HEK293 (cell line): Measurements from ENCODE around the gene EYA2.
A peak's percentile ranks its signal among the peaks of the same experiment; 100 is the strongest.

Source experiments
- CTCF ChIA-PET: fragments of 350-600 bp; formaldehyde crosslinking; extraction: SDS; loops from one replicate; lab custom pipeline; 2021; ENCODE audit warnings: antibody characterized with exemption; lab: Yijun Ruan, JAX
- POLR2A ChIA-PET: fragments of 300-600 bp; formaldehyde crosslinking; extraction: SDS; loops from one replicate; lab custom pipeline; 2020; ENCODE audit warnings: antibody characterized with exemption, inconsistent platforms; lab: Yijun Ruan, JAX
- H3K27ac ChIP-seq: fragments of 200-500 bp; sonication (Bioruptor generic); 2 replicates; pipeline ENCODE4 v1.5.1; 2014; ENCODE audit warnings: low read depth, low read length, control low read depth, inconsistent platforms; ENCODE audit errors: extremely low read depth
- H3K36me3 ChIP-seq, 2 experiments: fragments of 200-500 bp in 1 of 2; sonication (Bioruptor generic) in 1 of 2; 1 replicate in 1 of 2; 2 replicates in 1 of 2; pipeline ENCODE4 v1.5.1; 2014 to 2017; ENCODE audit warnings: inconsistent platforms in 2 of 2, low read length in 2 of 2; ENCODE audit not compliant: control insufficient read depth in 2 of 2, insufficient read depth in 1 of 2
- H3K4me1 ChIP-seq: fragments of 200-500 bp; sonication (Bioruptor generic); 2 replicates; pipeline ENCODE4 v1.5.1; 2014; ENCODE audit warnings: mild to moderate bottlenecking, low read length, inconsistent platforms; ENCODE audit not compliant: control insufficient read depth, insufficient read depth
- H3K4me3 ChIP-seq: 2 replicates; pipeline ENCODE4 v1.5.1; 2011; ENCODE audit warnings: low read depth, mild to moderate bottlenecking, control low read depth, low read length, moderate library complexity
- H3K9me3 ChIP-seq: fragments of 200-500 bp; sonication (Bioruptor generic); 2 replicates; pipeline ENCODE4 v1.5.1; 2014; ENCODE audit warnings: low read depth, low read length, inconsistent platforms; ENCODE audit not compliant: control insufficient read depth, insufficient read depth
- CTCF ChIP-seq: fragments of 450-650 bp; formaldehyde crosslinking; IDR thresholded peaks from 2 replicates; pipeline ENCODE4 v1.5.1; 2016; ENCODE audit warnings: missing biosample characterization, missing genetic modification characterization
- GLI4 ChIP-seq: fragments of 450-650 bp; formaldehyde crosslinking; IDR thresholded peaks from 2 replicates; pipeline ENCODE4 v1.5.1; 2016; ENCODE audit warnings: missing biosample characterization, missing genetic modification characterization
- GLIS1 ChIP-seq: fragments of 450-650 bp; formaldehyde crosslinking; IDR thresholded peaks from 2 replicates; pipeline ENCODE4 v1.5.1; 2016; ENCODE audit warnings: missing biosample characterization, missing genetic modification characterization
- HOXA7 ChIP-seq: sonication (generic); formaldehyde crosslinking; IDR thresholded peaks from 2 replicates; pipeline ENCODE4 v1.8.1; 2022; ENCODE audit warnings: missing genetic modification reagents, borderline replicate concordance
- HOXC10 ChIP-seq: sonication (generic); formaldehyde crosslinking; IDR thresholded peaks from 2 replicates; pipeline ENCODE4 v1.8.1; 2023; ENCODE audit warnings: mild to moderate bottlenecking, missing genetic modification reagents
- KLF16 ChIP-seq: fragments of 450-650 bp; formaldehyde crosslinking; IDR thresholded peaks from 2 replicates; pipeline ENCODE4 v1.5.1; 2017; ENCODE audit warnings: missing biosample characterization, missing genetic modification characterization
- RBAK ChIP-seq: fragments of 450-650 bp; formaldehyde crosslinking; IDR thresholded peaks from 2 replicates; pipeline ENCODE4 v1.5.1; 2016; ENCODE audit warnings: missing biosample characterization, missing genetic modification characterization
- SETDB1 ChIP-seq: IDR thresholded peaks from one replicate; pipeline ENCODE4 v1.6.1; 2017; ENCODE audit warnings: mild to moderate bottlenecking, low read length, moderate library complexity, mixed read lengths; ENCODE audit not compliant: insufficient read length
- SP7 ChIP-seq: fragments of 450-650 bp; formaldehyde crosslinking; IDR thresholded peaks from 2 replicates; pipeline ENCODE4 v1.5.1; 2016; ENCODE audit warnings: missing biosample characterization, missing genetic modification characterization
- TRIM28 ChIP-seq: IDR thresholded peaks from 2 replicates; pipeline ENCODE4 v1.6.1; 2011; ENCODE audit warnings: low read length, control low read depth, borderline replicate concordance
- ZBTB48 ChIP-seq: fragments of 450-650 bp; formaldehyde crosslinking; IDR thresholded peaks from 2 replicates; pipeline ENCODE4 v1.5.1; 2016; ENCODE audit warnings: missing biosample characterization, missing genetic modification characterization
- ZFP41 ChIP-seq: fragments of 450-650 bp; formaldehyde crosslinking; IDR thresholded peaks from 2 replicates; pipeline ENCODE4 v1.5.1; 2016; ENCODE audit warnings: missing biosample characterization, missing genetic modification characterization, borderline replicate concordance
- ZNF133 ChIP-seq: fragments of 450-650 bp; formaldehyde crosslinking; IDR thresholded peaks from 2 replicates; pipeline ENCODE4 v1.5.1; 2016; ENCODE audit warnings: missing biosample characterization, missing genetic modification characterization
- ZNF169 ChIP-seq: fragments of 450-650 bp; formaldehyde crosslinking; IDR thresholded peaks from 2 replicates; pipeline ENCODE4 v1.5.1; 2016; ENCODE audit warnings: missing biosample characterization, missing genetic modification characterization
- ZNF202 ChIP-seq: fragments of 450-650 bp; formaldehyde crosslinking; IDR thresholded peaks from 2 replicates; pipeline ENCODE4 v1.5.1; 2016; ENCODE audit warnings: missing biosample characterization, missing genetic modification characterization, borderline replicate concordance
- ZNF211 ChIP-seq: fragments of 450-650 bp; formaldehyde crosslinking; IDR thresholded peaks from 2 replicates; pipeline ENCODE4 v1.5.1; 2016; ENCODE audit warnings: low read depth, missing biosample characterization, missing genetic modification characterization
- ZNF248 ChIP-seq: fragments of 450-650 bp; formaldehyde crosslinking; IDR thresholded peaks from 2 replicates; pipeline ENCODE4 v1.5.1; 2017; ENCODE audit warnings: missing biosample characterization, missing genetic modification characterization
- ZNF302 ChIP-seq: fragments of 450-650 bp; formaldehyde crosslinking; IDR thresholded peaks from 2 replicates; pipeline ENCODE4 v1.5.1; 2016; ENCODE audit warnings: missing biosample characterization, missing genetic modification characterization, low read depth
- ZNF366 ChIP-seq: fragments of 450-650 bp; formaldehyde crosslinking; conservative IDR thresholded peaks from 2 replicates; pipeline ENCODE4 v1.5.1; 2016; ENCODE audit warnings: missing biosample characterization, missing genetic modification characterization
- ZNF404 ChIP-seq: fragments of 450-650 bp; formaldehyde crosslinking; IDR thresholded peaks from 2 replicates; pipeline ENCODE4 v1.5.1; 2017; ENCODE audit warnings: missing biosample characterization, missing genetic modification characterization
- ZNF521 ChIP-seq: fragments of 450-650 bp; formaldehyde crosslinking; IDR thresholded peaks from 2 replicates; pipeline ENCODE4 v1.5.1; 2017; ENCODE audit warnings: missing biosample characterization, mild to moderate bottlenecking, missing genetic modification characterization
- ZNF596 ChIP-seq: fragments of 450-650 bp; IDR thresholded peaks from 2 replicates; pipeline ENCODE4 v1.5.0; 2018; ENCODE audit warnings: missing biosample characterization, mild to moderate bottlenecking, missing genetic modification characterization, moderate library complexity
- ZNF654 ChIP-seq: fragments of 450-650 bp; formaldehyde crosslinking; IDR thresholded peaks from 2 replicates; pipeline ENCODE4 v1.5.1; 2016; ENCODE audit warnings: low read depth, missing biosample characterization, missing genetic modification characterization
- TF ChIP-seq, protein P1 (sequence below): fragments of 450-650 bp; formaldehyde crosslinking; IDR thresholded peaks from 2 replicates; pipeline ENCODE4 v1.5.1; 2016; ENCODE audit warnings: missing biosample characterization, missing genetic modification characterization
- TF ChIP-seq, protein P2 (sequence below): fragments of 450-650 bp; formaldehyde crosslinking; IDR thresholded peaks from 2 replicates; pipeline ENCODE4 v1.5.1; 2016; ENCODE audit warnings: missing biosample characterization, missing genetic modification characterization

The EYA2 gene

DNA sequence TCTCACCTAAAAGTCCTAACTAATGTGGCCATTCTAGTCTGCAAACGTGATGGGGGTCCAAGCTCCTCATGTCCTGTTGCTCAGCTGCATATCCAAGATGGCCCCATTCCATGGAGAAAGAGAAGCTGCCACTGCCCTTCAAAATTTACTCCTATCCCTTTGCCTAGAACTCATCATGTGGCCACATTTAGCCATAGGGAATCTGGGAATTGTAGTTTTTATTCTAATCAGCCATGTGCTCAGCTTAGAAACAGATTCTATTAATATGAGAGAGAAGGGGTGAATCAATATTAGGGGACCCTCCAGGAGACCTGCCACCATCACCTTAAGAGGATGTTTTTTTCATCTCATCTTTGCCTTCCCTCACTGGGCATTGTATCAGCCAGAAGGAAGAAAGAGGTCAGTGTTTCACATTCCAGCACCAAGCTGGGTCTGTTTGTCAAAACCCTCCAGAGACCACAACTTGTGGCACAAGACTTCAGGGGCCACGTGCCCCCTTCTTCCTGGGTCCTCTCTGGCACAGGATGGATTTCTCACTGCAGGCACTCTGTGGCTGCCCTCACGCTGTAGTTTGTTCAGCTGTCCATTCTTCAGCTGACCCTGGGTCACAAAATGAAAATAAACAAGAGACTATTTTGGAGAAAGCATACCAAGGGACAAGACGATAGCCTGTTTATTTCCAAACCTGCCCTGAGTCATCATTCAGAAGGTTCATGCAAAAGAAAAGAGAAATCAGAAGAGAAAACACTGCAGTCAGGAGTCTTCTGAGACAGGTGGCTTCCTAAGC is 172.0 kb downstream of the EYA2 start:
- H3K9me3 ChIP-seq, result no peaks in the 10 kb centered on the region
- ChIA-PET POLR2A (no interaction called here), CTCF (interaction anchor here (0.5 kb wide), 1 partner anchor 300 kb away, joined by 3 read pairs; no protein-coding TSS in a partner anchor)
- no peak for TF ChIP-seq GLI4 (tag by site-specific recombination)
- no peak for TF ChIP-seq ZNF202 (tag by site-specific recombination)
- no peak for TF ChIP-seq HOXA7 (CRISPR knock-in tag)
- no peak for TF ChIP-seq CTCF
- TF ChIP-seq ZNF169, result no peak
- TF ChIP-seq ZNF654, result no peak
- no peak for TF ChIP-seq SP7 (tag by site-specific recombination)
- TF ChIP-seq HOXC10 (CRISPR knock-in tag), result no peak
- TF ChIP-seq ZNF302, result no peak
- TF ChIP-seq KLF16, result no peak
- TF ChIP-seq ZNF133 (tag by site-specific recombination), result no peak
- no peak for TF ChIP-seq ZNF521 (tag by site-specific recombination)
- TF ChIP-seq RBAK (tag by site-specific recombination), result no peak
- no peak overlapping the region for H3K4me3 ChIP-seq
- no peaks in the 10 kb centered on the region for H3K4me1 ChIP-seq
- no peak overlapping the region for H3K27ac ChIP-seq
- H3K36me3 ChIP-seq, result no peaks in the 10 kb centered on the region

DNA sequence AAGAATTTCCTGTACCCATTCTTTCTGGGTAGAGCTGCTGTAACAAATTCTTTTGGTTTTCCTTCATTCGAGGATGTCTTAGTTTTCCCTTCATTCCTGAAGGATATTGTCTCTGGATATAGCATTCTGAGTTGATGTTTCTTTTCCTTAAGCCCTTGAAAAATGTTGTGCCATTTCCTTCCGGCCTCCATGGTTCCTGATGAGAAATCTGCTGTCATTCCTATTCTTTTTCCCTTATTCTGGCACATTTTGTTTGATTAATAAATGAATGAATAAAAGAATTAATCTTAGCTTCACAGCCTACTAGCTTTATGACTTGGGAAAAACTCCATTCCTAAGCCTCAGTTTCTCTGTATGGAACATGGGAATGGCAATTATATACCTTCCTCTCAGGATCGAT is 173.1 kb downstream of the EYA2 start:
- POLR2A ChIA-PET, result no interaction called here
- H3K9me3 ChIP-seq, result no peaks in the 10 kb centered on the region

DNA sequence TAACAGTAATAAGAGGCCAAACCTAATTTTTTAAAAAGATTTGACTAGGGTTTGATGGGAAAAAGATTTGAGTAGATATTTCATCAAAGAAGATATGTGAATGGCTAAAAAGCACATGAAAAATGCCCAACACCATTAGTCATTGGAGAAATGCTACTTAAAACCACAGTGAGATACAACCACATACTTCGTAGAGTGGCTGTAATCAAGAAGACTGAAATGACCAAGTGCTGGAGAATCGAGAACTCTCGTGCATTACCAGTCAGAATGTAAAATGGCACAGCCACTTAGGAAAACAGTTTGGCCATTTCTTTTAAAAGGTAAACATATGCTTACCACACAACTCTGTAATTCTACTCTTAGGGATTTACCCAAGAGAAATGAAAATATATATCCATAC is 175.5 kb downstream of the EYA2 start:
- POLR2A ChIA-PET, result no interaction called here
- CTCF ChIA-PET, result no interaction called here
- TF ChIP-seq ZNF366 (tag by site-specific recombination), result no peak
- no peak for TF ChIP-seq ZFP41 (tag by site-specific recombination)
- TF ChIP-seq ZNF404 (tag by site-specific recombination), result no peak
- TF ChIP-seq, protein P1, sequence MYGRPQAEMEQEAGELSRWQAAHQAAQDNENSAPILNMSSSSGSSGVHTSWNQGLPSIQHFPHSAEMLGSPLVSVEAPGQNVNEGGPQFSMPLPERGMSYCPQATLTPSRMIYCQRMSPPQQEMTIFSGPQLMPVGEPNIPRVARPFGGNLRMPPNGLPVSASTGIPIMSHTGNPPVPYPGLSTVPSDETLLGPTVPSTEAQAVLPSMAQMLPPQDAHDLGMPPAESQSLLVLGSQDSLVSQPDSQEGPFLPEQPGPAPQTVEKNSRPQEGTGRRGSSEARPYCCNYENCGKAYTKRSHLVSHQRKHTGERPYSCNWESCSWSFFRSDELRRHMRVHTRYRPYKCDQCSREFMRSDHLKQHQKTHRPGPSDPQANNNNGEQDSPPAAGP (tag by site-specific recombination), result no peak
- no peak for TF ChIP-seq ZNF248
- TF ChIP-seq GLIS1 (tag by site-specific recombination), result no peak
- no peak for TF ChIP-seq ZBTB48 (tag by site-specific recombination)
- TF ChIP-seq ZNF596 (tag by site-specific recombination), result no peak

More for the DNA sequence above, 173.1 kb downstream of the EYA2 start:
- Histone ChIP-seq H3K4me3 (no peak overlapping the region), H3K27ac (no peak overlapping the region), H3K36me3 (no peaks in the 10 kb centered on the region), H3K4me1 (no peaks in the 10 kb centered on the region)
- CTCF ChIA-PET, result no interaction called here
- TF ChIP-seq TRIM28 (peak; percentile 98), SETDB1 (peak; percentile 95), ZNF211 (tag by site-specific recombination) (no peak)
- TF ChIP-seq, protein P2, sequence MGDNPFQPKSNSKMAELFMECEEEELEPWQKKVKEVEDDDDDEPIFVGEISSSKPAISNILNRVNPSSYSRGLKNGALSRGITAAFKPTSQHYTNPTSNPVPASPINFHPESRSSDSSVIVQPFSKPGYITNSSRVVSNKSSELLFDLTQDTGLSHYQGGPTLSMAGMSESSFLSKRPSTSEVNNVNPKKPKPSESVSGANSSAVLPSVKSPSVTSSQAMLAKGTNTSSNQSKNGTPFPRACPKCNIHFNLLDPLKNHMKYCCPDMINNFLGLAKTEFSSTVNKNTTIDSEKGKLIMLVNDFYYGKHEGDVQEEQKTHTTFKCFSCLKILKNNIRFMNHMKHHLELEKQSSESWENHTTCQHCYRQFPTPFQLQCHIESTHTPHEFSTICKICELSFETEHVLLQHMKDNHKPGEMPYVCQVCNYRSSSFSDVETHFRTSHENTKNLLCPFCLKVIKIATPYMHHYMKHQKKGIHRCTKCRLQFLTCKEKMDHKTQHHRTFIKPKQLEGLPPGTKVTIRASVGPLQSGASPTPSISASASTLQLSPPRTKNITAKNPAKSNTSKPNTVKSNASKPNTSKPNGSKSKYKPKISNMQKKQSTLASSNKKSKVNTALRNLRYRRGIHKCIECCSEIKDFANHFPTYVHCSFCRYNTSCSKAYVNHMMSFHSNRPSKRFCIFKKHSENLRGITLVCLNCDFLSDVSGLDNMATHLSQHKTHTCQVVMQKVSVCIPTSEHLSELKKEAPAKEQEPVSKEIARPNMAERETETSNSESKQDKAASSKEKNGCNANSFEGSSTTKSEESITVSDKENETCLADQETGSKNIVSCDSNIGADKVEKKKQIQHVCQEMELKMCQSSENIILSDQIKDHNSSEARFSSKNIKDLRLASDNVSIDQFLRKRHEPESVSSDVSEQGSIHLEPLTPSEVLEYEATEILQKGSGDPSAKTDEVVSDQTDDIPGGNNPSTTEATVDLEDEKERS (tag by site-specific recombination), result 0 out of 2 replicates have a peak, but pooled peaks have one; percentile 64

More for the DNA sequence above, 175.5 kb downstream of the EYA2 start:
- Histone ChIP-seq H3K9me3 (no peaks in the 10 kb centered on the region), H3K4me1 (no peaks in the 10 kb centered on the region), H3K4me3 (no peak overlapping the region), H3K36me3 (peaks cover 0 to 5% of the 10 kb centered on the region in 2 experiments; a peak in 1 of 3 replicates), H3K27ac (no peak overlapping the region)
